HCT116 (cell line): ENCODE results near the gene DNAJC4. TPM values are rescaled to one million over a fixed set of nuclear protein-coding genes. Genes with fewer than 3 reads are reported as not detected.

Experiments
- ATAC-seq: fragments of 200-7000 bp; cut with Tn5 transposase; 2 replicates; pipeline ENCODE4 v1.9.1; 2020; ENCODE audit warnings: mild to moderate bottlenecking, moderate library complexity
- BruUV-seq: library from RNA; stranded (reverse); fragments of 400-500 nt; replicated peaks from 2 replicates; lab custom pipeline; 2021; lab: Mats Ljungman, UMichigan
- CTCF ChIA-PET: fragments of 300-600 bp; sonication (Branson Sonifier 250); formaldehyde crosslinking; loops from one replicate; lab custom pipeline; 2021; ENCODE audit warnings: antibody characterized with exemption; lab: Charles Lee
- POLR2A ChIA-PET: fragments of 300-600, 350-600 bp; sonication (Branson Sonifier 250); formaldehyde crosslinking; loops from one replicate; lab custom pipeline; 2021; ENCODE audit warnings: antibody characterized with exemption; lab: Charles Lee
- RAD21 ChIA-PET, 2 experiments: fragments of 300-600 bp; sonication (Branson Sonifier 250); formaldehyde crosslinking; loops; one replicate each; lab custom pipeline; 2023; ENCODE audit warnings: low total read pairs in 2 of 2; ENCODE audit not compliant: uncharacterized antibody in 2 of 2, unreplicated experiment in 2 of 2, low non-redundant PET in 1 of 2; lab: Charles Lee
- DNase-seq: peaks from one replicate; pipeline ENCODE4 v3.0.0-alpha.2; 2010; ENCODE audit warnings: low read depth, low spot score
- H2AFZ ChIP-seq: fragments of 200-600 bp; shearing (Covaris generic), sonication (generic); 2 replicates; pipeline ENCODE4 v1.6.1; 2017; ENCODE audit warnings: low read depth, mixed run types, mixed read lengths, antibody characterized with exemption, low read length; ENCODE audit not compliant: poor library complexity, severe bottlenecking
- H3K27ac ChIP-seq: 2 replicates; pipeline ENCODE4 v1.5.1; 2012; ENCODE audit warnings: low read depth, low read length
- H3K27me3 ChIP-seq: fragments of 200-600 bp; sonication (generic); 2 replicates; pipeline ENCODE4 v1.6.1; 2016; ENCODE audit warnings: mixed run types, low read length, mixed read lengths; ENCODE audit not compliant: insufficient read depth
- H3K36me3 ChIP-seq, 2 experiments: fragments of 200-500 bp in 1 of 2; fragments of 200-600 bp in 1 of 2; sonication (Bioruptor generic) in 1 of 2; sonication (generic) in 1 of 2; 2 replicates each; pipeline versions ENCODE4 v1.5.1 to v1.6.1; 2014 to 2016; ENCODE audit warnings: low read length in 2 of 2, inconsistent platforms in 1 of 2, mixed read lengths in 1 of 2, mixed run types in 1 of 2; ENCODE audit not compliant: insufficient read depth in 2 of 2, control insufficient read depth in 1 of 2
- H3K4me1 ChIP-seq, 2 experiments: fragments of 200-600 bp in 1 of 2; sonication (generic) in 1 of 2; 2 replicates each; pipeline versions ENCODE4 v1.5.1 to v1.6.1; 2012 to 2017; ENCODE audit warnings: low read length in 2 of 2, inconsistent platforms in 1 of 2, mild to moderate bottlenecking in 1 of 2, mixed read lengths in 1 of 2, mixed run types in 1 of 2, moderate library complexity in 1 of 2; ENCODE audit not compliant: insufficient read depth in 2 of 2, control insufficient read depth in 1 of 2
- H3K4me2 ChIP-seq: fragments of 200-600 bp; sonication (generic); 2 replicates; pipeline ENCODE4 v1.6.1; 2017; ENCODE audit warnings: mixed run types, low read length, mixed read lengths
- H3K4me3 ChIP-seq, 2 experiments: fragments of 200-600 bp in 1 of 2; sonication (generic) in 1 of 2; replicated peaks in 1 of 2; 2 replicates each; pipeline ENCODE4 v1.5.1; 2011 to 2016; ENCODE audit warnings: low read length in 2 of 2, control low read depth in 1 of 2, low read depth in 1 of 2, mild to moderate bottlenecking in 1 of 2, mixed read lengths in 1 of 2, mixed run types in 1 of 2
- H3K79me2 ChIP-seq: fragments of 200-600 bp; sonication (generic); 2 replicates; pipeline ENCODE4 v1.6.1; 2017; ENCODE audit warnings: mild to moderate bottlenecking, mixed run types, low read length, moderate library complexity, mixed read lengths; ENCODE audit not compliant: insufficient read depth
- H3K9ac ChIP-seq: fragments of 200-600 bp; sonication (generic); 2 replicates; pipeline ENCODE4 v1.6.1; 2016; ENCODE audit warnings: low read length, mixed read lengths
- H3K9me2 ChIP-seq: fragments of 200-600 bp; sonication (generic), shearing (Covaris generic); 2 replicates; pipeline ENCODE4 v1.6.1; 2017; ENCODE audit warnings: mixed run types, mild to moderate bottlenecking, moderate library complexity; ENCODE audit not compliant: insufficient read depth
- H3K9me3 ChIP-seq, 2 experiments: fragments of 200-500 bp in 1 of 2; fragments of 200-600 bp in 1 of 2; sonication (Bioruptor generic) in 1 of 2; sonication (generic) in 1 of 2; 2 replicates each; pipeline ENCODE4 v1.6.1; 2014 to 2017; ENCODE audit warnings: low read length in 2 of 2, mixed read lengths in 2 of 2, inconsistent platforms in 1 of 2, low read depth in 1 of 2, mild to moderate bottlenecking in 1 of 2, mixed run types in 1 of 2, moderate library complexity in 1 of 2; ENCODE audit not compliant: control insufficient read depth in 1 of 2, insufficient read depth in 1 of 2
- H4K20me1 ChIP-seq: fragments of 200-600 bp; sonication (generic), shearing (Covaris generic); 2 replicates; pipeline ENCODE4 v1.6.1; 2017; ENCODE audit warnings: mixed run types, mild to moderate bottlenecking, moderate library complexity; ENCODE audit not compliant: insufficient read depth
- CBX3 ChIP-seq: IDR thresholded peaks from 2 replicates; pipeline ENCODE4 v1.6.1; 2012; ENCODE audit warnings: low read depth
- CEBPB ChIP-seq: IDR thresholded peaks from 2 replicates; pipeline ENCODE4 v1.6.1; 2012; ENCODE audit warnings: low read depth
- EGR1 ChIP-seq: IDR thresholded peaks from 2 replicates; pipeline ENCODE4 v1.6.1; 2012; ENCODE audit warnings: low read depth
- EZH2phosphoT487 ChIP-seq: fragments of 200-600 bp; IDR thresholded peaks from 2 replicates; pipeline ENCODE4 v1.6.1; 2018; ENCODE audit warnings: antibody characterized with exemption, borderline replicate concordance
- FOSL1 ChIP-seq: IDR thresholded peaks from 2 replicates; pipeline ENCODE4 v1.6.1; 2012; ENCODE audit warnings: low read depth
- POLR2AphosphoS5 ChIP-seq: IDR thresholded peaks from 2 replicates; pipeline ENCODE4 v1.6.1; 2011; ENCODE audit warnings: mild to moderate bottlenecking, low read depth, low read length, moderate library complexity
- RAD21 ChIP-seq: IDR thresholded peaks from 2 replicates; pipeline ENCODE4 v1.6.1; 2012; ENCODE audit warnings: low read depth, mild to moderate bottlenecking
- REST ChIP-seq: IDR thresholded peaks from 2 replicates; pipeline ENCODE4 v1.6.1; 2012; ENCODE audit warnings: low read depth
- SIN3A ChIP-seq: IDR thresholded peaks from 2 replicates; pipeline ENCODE4 v1.6.1; 2012; ENCODE audit warnings: low read depth
- SP1 ChIP-seq: IDR thresholded peaks from 2 replicates; pipeline ENCODE4 v1.6.1; 2012; ENCODE audit warnings: low read depth
- SRF ChIP-seq: IDR thresholded peaks from 2 replicates; pipeline ENCODE4 v1.6.1; 2012; ENCODE audit warnings: low read depth
- TCF7L2 ChIP-seq: IDR thresholded peaks from 2 replicates; pipeline ENCODE4 v1.7.0; 2011; ENCODE audit warnings: borderline replicate concordance, inconsistent platforms; ENCODE audit not compliant: insufficient read depth, insufficient read length; ENCODE audit errors: extremely low read depth
- YY1 ChIP-seq: IDR thresholded peaks from 2 replicates; pipeline ENCODE4 v1.6.1; 2011; ENCODE audit warnings: low read length, low read depth, moderate library complexity, mild to moderate bottlenecking; ENCODE audit not compliant: insufficient replicate concordance; ENCODE audit errors: extremely low read depth
- ZFX ChIP-seq: fragments of 450-650 bp; IDR thresholded peaks from 2 replicates; pipeline ENCODE4 v1.6.1; 2017
- ZNF274 ChIP-seq: fragments of 200-500 bp; sonication (Bioruptor generic); IDR thresholded peaks from 2 replicates; pipeline ENCODE4 v1.6.1; 2014; ENCODE audit warnings: mild to moderate bottlenecking, low read depth, low read length, inconsistent platforms
- intact Hi-C: fragments of 100-400 bp; cut with micrococcal nuclease; formaldehyde crosslinking; loops from 2 replicates; pipeline ENCODE4 v1.10.0; 2022
- total RNA-seq: library from RNA; stranded (reverse); gene quantifications from one replicate; pipeline ENCODE4 v1.2.1, GENCODE V29; 2021; ENCODE audit not compliant: unreplicated experiment
- TF ChIP-seq, protein P1 (sequence below): IDR thresholded peaks from 2 replicates; pipeline ENCODE4 v1.6.1; 2012
- TF ChIP-seq, protein P2 (sequence below): IDR thresholded peaks from 2 replicates; pipeline ENCODE4 v1.6.1; 2011; ENCODE audit warnings: mild to moderate bottlenecking, low read length, moderate library complexity; ENCODE audit not compliant: insufficient replicate concordance; ENCODE audit errors: extremely low read depth
- TF ChIP-seq, protein P3 (sequence below): IDR thresholded peaks from 2 replicates; pipeline ENCODE4 v1.6.1; 2012

DNAJC4 gene
- total RNA-seq, 1 experiment from 2014 or later = 25.8 TPM

DNA sequence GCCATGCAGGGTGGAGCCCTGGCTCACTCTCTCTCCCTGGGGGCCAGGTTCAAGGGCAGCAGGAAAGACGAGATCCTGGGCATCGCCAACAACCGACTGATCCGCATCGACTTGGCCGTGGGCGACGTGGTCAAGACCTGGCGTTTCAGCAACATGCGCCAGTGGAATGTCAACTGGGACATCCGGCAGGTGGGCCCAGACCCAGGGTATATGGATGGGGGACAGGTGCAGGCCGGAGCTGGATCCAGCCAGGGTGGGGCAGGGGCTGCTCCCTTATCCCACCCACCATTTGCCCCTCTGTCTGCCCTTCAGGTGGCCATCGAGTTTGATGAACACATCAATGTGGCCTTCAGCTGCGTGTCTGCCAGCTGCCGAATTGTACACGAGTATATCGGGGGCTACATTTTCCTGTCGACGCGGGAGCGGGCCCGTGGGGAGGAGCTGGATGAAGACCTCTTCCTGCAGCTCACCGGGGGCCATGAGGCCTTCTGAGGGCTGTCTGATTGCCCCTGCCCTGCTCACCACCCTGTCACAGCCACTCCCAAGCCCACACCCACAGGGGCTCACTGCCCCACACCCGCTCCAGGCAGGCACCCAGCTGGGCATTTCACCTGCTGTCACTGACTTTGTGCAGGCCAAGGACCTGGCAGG is 7.2 kb upstream of the DNAJC4 start:
- DNase-seq (no peak), ATAC-seq (no peak)
- intact Hi-C loops = no loop called here
- Histone ChIP-seq H2AFZ (no peak overlapping the region), H3K4me2 (no peak overlapping the region), H3K27me3 (no peaks in the 10 kb centered on the region), H3K27ac (no peak overlapping the region), H4K20me1 (no peaks in the 10 kb centered on the region), H3K9me3 (no peaks in the 10 kb centered on the region), H3K79me2 (peaks cover 19% of the 10 kb centered on the region; the same call in 1 of the 2 replicates), H3K9me2 (no peaks in the 10 kb centered on the region), H3K36me3 (peaks cover 0 to 6% of the 10 kb centered on the region in 2 experiments; a peak in 1 of 4 replicates), H3K4me3 (no peak overlapping the region), H3K4me1 (peaks cover 9 to 22% of the 10 kb centered on the region in 2 experiments), H3K9ac (no peak overlapping the region)
- POLR2A ChIA-PET = no interaction called here
- BruUV-seq = no TSS peak
- RAD21 ChIA-PET = no interaction called here
- CTCF ChIA-PET = interaction anchor here (1.5 kb wide), 1 partner anchor 81 kb away, joined by 4 read pairs; no protein-coding TSS in a partner anchor
- TF ChIP-seq CEBPB (no peak), ZNF274 (no peak), SIN3A (no peak), POLR2AphosphoS5 (no peak; the same call in 1 of the 2 replicates), EZH2phosphoT487 (no peak), TCF7L2 (no peak), CBX3 (no peak), FOSL1 (no peak), EGR1 (no peak), RAD21 (no peak), SP1 (no peak), REST (no peak), ZFX (no peak), SRF (no peak), YY1 (no peak)
- TF ChIP-seq, protein P1, sequence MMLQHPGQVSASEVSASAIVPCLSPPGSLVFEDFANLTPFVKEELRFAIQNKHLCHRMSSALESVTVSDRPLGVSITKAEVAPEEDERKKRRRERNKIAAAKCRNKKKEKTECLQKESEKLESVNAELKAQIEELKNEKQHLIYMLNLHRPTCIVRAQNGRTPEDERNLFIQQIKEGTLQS = no peak
- TF ChIP-seq, protein P2, sequence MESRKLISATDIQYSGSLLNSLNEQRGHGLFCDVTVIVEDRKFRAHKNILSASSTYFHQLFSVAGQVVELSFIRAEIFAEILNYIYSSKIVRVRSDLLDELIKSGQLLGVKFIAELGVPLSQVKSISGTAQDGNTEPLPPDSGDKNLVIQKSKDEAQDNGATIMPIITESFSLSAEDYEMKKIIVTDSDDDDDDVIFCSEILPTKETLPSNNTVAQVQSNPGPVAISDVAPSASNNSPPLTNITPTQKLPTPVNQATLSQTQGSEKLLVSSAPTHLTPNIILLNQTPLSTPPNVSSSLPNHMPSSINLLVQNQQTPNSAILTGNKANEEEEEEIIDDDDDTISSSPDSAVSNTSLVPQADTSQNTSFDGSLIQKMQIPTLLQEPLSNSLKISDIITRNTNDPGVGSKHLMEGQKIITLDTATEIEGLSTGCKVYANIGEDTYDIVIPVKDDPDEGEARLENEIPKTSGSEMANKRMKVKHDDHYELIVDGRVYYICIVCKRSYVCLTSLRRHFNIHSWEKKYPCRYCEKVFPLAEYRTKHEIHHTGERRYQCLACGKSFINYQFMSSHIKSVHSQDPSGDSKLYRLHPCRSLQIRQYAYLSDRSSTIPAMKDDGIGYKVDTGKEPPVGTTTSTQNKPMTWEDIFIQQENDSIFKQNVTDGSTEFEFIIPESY = no peak
- TF ChIP-seq, protein P3, sequence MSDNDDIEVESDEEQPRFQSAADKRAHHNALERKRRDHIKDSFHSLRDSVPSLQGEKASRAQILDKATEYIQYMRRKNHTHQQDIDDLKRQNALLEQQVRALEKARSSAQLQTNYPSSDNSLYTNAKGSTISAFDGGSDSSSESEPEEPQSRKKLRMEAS = no peak
